ENCODE measurements around the gene PACS1. TPM values are rescaled to one million over a fixed set of nuclear protein-coding genes. Genes with fewer than 3 reads are reported as not detected.

Gene PACS1
- total RNA-seq, 1 donor from 2014 or later: 13.6 TPM

DNA sequence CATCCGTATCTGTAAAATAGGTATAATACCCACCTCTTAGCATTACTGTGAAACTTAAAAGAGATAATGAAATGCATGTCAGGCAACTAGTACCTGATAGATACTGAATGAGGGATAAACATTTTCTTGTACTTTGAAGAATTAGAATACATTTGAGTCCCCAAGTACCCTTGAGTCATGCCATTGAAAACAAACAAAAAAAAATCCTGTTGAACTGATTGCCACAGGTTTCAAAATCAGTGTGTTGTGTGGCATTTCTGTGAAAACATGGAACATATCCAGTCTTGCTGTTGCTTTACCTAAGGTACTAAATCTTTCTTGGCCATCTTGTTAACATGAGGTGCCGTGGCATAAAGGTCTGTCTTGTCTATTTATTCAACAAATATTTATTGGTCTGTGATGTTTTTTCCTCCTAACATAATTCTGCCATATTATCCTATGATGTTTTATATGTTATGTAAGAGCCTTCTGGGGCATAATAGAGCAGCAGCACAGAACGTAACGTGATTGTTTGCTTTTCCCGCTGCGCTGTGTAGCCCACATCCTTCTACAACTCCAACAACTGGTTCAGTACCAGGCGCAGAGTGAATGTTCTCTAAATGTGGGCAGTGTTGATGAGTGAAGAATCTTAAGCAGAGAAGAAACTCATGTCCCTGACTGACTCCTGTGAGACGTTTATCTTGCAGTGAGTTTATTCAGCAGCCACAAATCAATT lies 119.1 kb downstream of the PACS1 start:
- no peak overlapping the region for H3K4me3 ChIP-seq (ENCODE audit: low read length in 3 of 3)
- peaks cover 5 to 8% (median 6%) of the 10 kb centered on the region in 3 donors for H3K36me3 ChIP-seq (ENCODE audit: control insufficient read depth in 3 of 3, insufficient read depth in 3 of 3, low read length in 3 of 3)
- H3K9ac ChIP-seq (ENCODE audit: low read depth in 1 of 3, low read length in 3 of 3): no peak overlapping the region
- peaks cover 0 to 2% (median 0%) of the 10 kb centered on the region in 3 donors for H3K9me3 ChIP-seq (ENCODE audit: control insufficient read depth in 3 of 3, low read length in 3 of 3)
- no peaks in the 10 kb centered on the region for H3K27me3 ChIP-seq (ENCODE audit: control insufficient read depth in 3 of 3, insufficient read depth in 3 of 3, low read length in 3 of 3)
- no peaks in the 10 kb centered on the region for H3K4me1 ChIP-seq (ENCODE audit: control insufficient read depth in 3 of 3, insufficient read depth in 3 of 3, low read length in 3 of 3)
- H3K27ac ChIP-seq (ENCODE audit: low read depth, low read length): no peak overlapping the region

GRCh38 chr11:66190786-66191185 lies 120.7 kb downstream of the PACS1 start:
- Histone ChIP-seq H3K36me3 (ENCODE audit: control insufficient read depth in 3 of 3, insufficient read depth in 3 of 3, low read length in 3 of 3) (peaks cover 5 to 16% (median 6%) of the 10 kb centered on the region in 3 donors), H3K9ac (ENCODE audit: low read depth in 1 of 3, low read length in 3 of 3) (no peak overlapping the region), H3K4me3 (ENCODE audit: low read length in 3 of 3) (no peak overlapping the region), H3K27me3 (ENCODE audit: control insufficient read depth in 3 of 3, insufficient read depth in 3 of 3, low read length in 3 of 3) (no peaks in the 10 kb centered on the region), H3K4me1 (ENCODE audit: control insufficient read depth in 3 of 3, insufficient read depth in 3 of 3, low read length in 3 of 3) (no peaks in the 10 kb centered on the region), H3K27ac (ENCODE audit: low read depth, low read length) (no peak overlapping the region), H3K9me3 (ENCODE audit: control insufficient read depth in 3 of 3, low read length in 3 of 3) (peaks cover 0 to 2% (median 0%) of the 10 kb centered on the region in 3 donors)

DNA sequence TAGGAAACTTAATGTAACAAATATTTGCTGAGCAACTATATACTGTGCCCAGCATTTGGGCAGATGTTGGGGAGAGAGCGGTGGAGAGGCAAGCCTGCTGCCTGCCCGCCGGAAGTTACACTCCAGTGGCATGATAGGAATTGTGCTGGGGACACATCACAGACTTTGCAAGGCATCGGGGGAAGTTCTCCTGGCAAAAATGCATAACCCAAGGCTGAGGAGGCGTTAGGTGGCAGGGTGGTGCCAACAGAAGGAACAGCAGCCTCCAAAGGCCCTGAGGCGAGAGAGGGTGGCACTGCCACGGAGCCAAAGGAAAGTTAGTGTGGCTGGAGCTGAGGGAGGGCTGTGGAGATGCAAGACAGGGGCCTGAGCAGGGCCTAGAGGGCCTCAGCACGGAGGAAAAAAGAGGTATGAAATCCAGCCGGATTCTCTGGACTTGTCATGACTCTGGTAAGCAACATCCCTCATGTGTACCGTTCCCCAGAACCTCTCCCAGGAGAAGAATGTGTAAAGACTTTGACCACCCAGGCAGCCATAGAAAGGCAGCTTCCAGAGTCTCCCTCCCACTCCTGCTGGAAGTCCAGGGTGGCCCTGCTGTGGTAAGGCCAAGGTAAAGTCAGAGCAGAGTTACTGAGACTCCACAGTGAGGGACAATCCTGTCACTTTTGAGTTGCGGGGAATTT lies 122.2 kb downstream of the PACS1 start:
- Histone ChIP-seq H3K27ac (ENCODE audit: low read depth, low read length) (no peak overlapping the region), H3K9ac (ENCODE audit: low read depth in 1 of 3, low read length in 3 of 3) (no peak overlapping the region), H3K27me3 (ENCODE audit: control insufficient read depth in 3 of 3, insufficient read depth in 3 of 3, low read length in 3 of 3) (no peaks in the 10 kb centered on the region), H3K36me3 (ENCODE audit: control insufficient read depth in 3 of 3, insufficient read depth in 3 of 3, low read length in 3 of 3) (peaks cover 5 to 16% (median 6%) of the 10 kb centered on the region in 3 donors), H3K4me3 (ENCODE audit: low read length in 3 of 3) (no peak overlapping the region), H3K4me1 (ENCODE audit: control insufficient read depth in 3 of 3, insufficient read depth in 3 of 3, low read length in 3 of 3) (no peaks in the 10 kb centered on the region), H3K9me3 (ENCODE audit: control insufficient read depth in 3 of 3, low read length in 3 of 3) (peaks cover 0 to 2% (median 0%) of the 10 kb centered on the region in 3 donors)

DNA sequence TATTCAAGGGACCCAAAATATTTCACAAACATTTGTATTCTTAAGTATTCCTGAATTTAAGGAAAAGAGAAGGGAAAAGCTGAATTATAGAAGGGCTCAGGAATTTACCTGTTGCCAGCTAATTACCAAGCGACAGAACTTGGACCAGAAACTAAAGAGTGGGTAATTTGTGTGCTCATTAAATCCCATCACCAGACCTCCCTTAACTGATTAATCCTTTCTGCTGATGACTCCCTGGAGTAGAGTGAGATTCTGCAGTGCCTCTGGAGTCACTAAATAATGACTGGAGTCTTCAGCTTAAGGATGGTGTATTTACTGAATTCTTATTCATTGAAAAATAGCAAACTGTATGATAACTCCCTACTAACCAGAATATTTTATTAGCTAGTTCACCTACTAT lies 124.3 kb downstream of the PACS1 start:
- Histone ChIP-seq H3K4me1 (ENCODE audit: control insufficient read depth in 3 of 3, insufficient read depth in 3 of 3, low read length in 3 of 3) (no peaks in the 10 kb centered on the region), H3K4me3 (ENCODE audit: low read length in 3 of 3) (no peak overlapping the region), H3K36me3 (ENCODE audit: control insufficient read depth in 3 of 3, insufficient read depth in 3 of 3, low read length in 3 of 3) (peaks cover 5 to 16% (median 6%) of the 10 kb centered on the region in 3 donors), H3K9ac (ENCODE audit: low read depth in 1 of 3, low read length in 3 of 3) (no peak overlapping the region), H3K9me3 (ENCODE audit: control insufficient read depth in 3 of 3, low read length in 3 of 3) (peaks cover 0 to 2% (median 0%) of the 10 kb centered on the region in 3 donors), H3K27me3 (ENCODE audit: control insufficient read depth in 3 of 3, insufficient read depth in 3 of 3, low read length in 3 of 3) (no peaks in the 10 kb centered on the region), H3K27ac (ENCODE audit: low read depth, low read length) (no peak overlapping the region)

- Histone ChIP-seq H3K9ac (ENCODE audit: low read depth in 1 of 3, low read length in 3 of 3) (no peak overlapping the region), H3K4me3 (ENCODE audit: low read length in 3 of 3) (no peak overlapping the region), H3K9me3 (ENCODE audit: control insufficient read depth in 3 of 3, low read length in 3 of 3) (no peaks in the 10 kb centered on the region), H3K27me3 (ENCODE audit: control insufficient read depth in 3 of 3, insufficient read depth in 3 of 3, low read length in 3 of 3) (no peaks in the 10 kb centered on the region), H3K4me1 (ENCODE audit: control insufficient read depth in 3 of 3, insufficient read depth in 3 of 3, low read length in 3 of 3) (no peaks in the 10 kb centered on the region), H3K36me3 (ENCODE audit: control insufficient read depth in 3 of 3, insufficient read depth in 3 of 3, low read length in 3 of 3) (peaks cover 5 to 16% (median 6%) of the 10 kb centered on the region in 3 donors), H3K27ac (ENCODE audit: low read depth, low read length) (no peak overlapping the region)
Observed at GRCh38 chr11:66195867-66196266, 125.8 kb downstream of the PACS1 start.

DNA sequence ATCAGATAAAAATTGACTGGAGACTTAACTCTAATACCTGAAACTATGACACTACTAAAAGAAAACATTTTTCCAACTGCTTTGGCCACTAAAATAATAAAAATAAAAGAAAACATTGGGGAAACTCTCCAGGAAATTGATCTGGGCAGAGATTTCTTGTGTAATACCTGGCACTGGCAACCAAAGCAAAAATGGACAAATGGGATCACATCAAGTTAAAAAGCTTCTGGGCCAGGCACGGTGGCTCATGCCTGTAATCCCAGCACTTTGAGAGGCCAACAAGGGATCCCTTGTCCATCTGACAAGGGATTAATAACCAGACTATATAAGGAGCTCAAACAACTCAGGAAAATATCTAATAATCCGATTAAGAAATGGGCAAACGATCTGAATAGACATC lies 133.8 kb downstream of the PACS1 start:
- Histone ChIP-seq H3K27ac (ENCODE audit: low read depth, low read length) (no peak overlapping the region), H3K4me3 (ENCODE audit: low read length in 3 of 3) (no peak overlapping the region), H3K4me1 (ENCODE audit: control insufficient read depth in 3 of 3, insufficient read depth in 3 of 3, low read length in 3 of 3) (no peaks in the 10 kb centered on the region), H3K27me3 (ENCODE audit: control insufficient read depth in 3 of 3, insufficient read depth in 3 of 3, low read length in 3 of 3) (no peaks in the 10 kb centered on the region), H3K36me3 (ENCODE audit: control insufficient read depth in 3 of 3, insufficient read depth in 3 of 3, low read length in 3 of 3) (no peaks in the 10 kb centered on the region), H3K9ac (ENCODE audit: low read depth in 1 of 3, low read length in 3 of 3) (no peak overlapping the region), H3K9me3 (ENCODE audit: control insufficient read depth in 3 of 3, low read length in 3 of 3) (no peaks in the 10 kb centered on the region)

DNA sequence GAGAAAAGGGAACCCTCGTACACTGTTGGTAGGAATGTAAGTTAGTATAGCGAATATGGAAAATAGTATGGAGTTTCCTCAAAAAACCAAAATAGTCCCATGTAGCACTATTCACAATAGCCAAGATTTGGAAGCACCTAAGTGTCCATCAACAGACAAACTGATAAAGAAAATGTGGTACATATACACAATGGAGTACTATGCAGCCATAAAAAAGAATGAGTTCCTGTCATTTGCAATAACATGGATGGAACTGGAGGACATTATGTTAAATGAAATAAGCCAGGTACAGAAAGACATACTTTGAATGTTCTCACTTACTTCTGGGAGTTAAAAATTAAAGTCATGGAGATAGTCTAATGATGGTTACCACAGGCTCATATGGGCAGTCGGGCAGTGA lies 134.3 kb downstream of the PACS1 start:
- Histone ChIP-seq H3K4me1 (ENCODE audit: control insufficient read depth in 3 of 3, insufficient read depth in 3 of 3, low read length in 3 of 3) (no peaks in the 10 kb centered on the region), H3K4me3 (ENCODE audit: low read length in 3 of 3) (no peak overlapping the region), H3K9ac (ENCODE audit: low read depth in 1 of 3, low read length in 3 of 3) (no peak overlapping the region)

GRCh38 chr11:66207816-66208215 lies 137.7 kb downstream of the PACS1 start:
- no peak overlapping the region for H3K27ac ChIP-seq (ENCODE audit: low read depth, low read length)

More for the DNA sequence above, 134.3 kb downstream of the PACS1 start:
- no peaks in the 10 kb centered on the region for H3K27me3 ChIP-seq (ENCODE audit: control insufficient read depth in 3 of 3, insufficient read depth in 3 of 3, low read length in 3 of 3)
- H3K27ac ChIP-seq (ENCODE audit: low read depth, low read length): no peak overlapping the region
- H3K36me3 ChIP-seq (ENCODE audit: control insufficient read depth in 3 of 3, insufficient read depth in 3 of 3, low read length in 3 of 3): no peaks in the 10 kb centered on the region
- no peaks in the 10 kb centered on the region for H3K9me3 ChIP-seq (ENCODE audit: control insufficient read depth in 3 of 3, low read length in 3 of 3)

GRCh38 chr11:66211100-66211499 lies 141.0 kb downstream of the PACS1 start:
- Histone ChIP-seq H3K36me3 (ENCODE audit: control insufficient read depth in 3 of 3, insufficient read depth in 3 of 3, low read length in 3 of 3) (peaks cover 4 to 16% (median 8%) of the 10 kb centered on the region in 3 donors), H3K4me1 (ENCODE audit: control insufficient read depth in 3 of 3, insufficient read depth in 3 of 3, low read length in 3 of 3) (no peaks in the 10 kb centered on the region), H3K9ac (ENCODE audit: low read depth in 1 of 3, low read length in 3 of 3) (no peak overlapping the region), H3K27me3 (ENCODE audit: control insufficient read depth in 3 of 3, insufficient read depth in 3 of 3, low read length in 3 of 3) (no peaks in the 10 kb centered on the region), H3K27ac (ENCODE audit: low read depth, low read length) (no peak overlapping the region), H3K9me3 (ENCODE audit: control insufficient read depth in 3 of 3, low read length in 3 of 3) (no peaks in the 10 kb centered on the region), H3K4me3 (ENCODE audit: low read length in 3 of 3) (no peak overlapping the region)

More at GRCh38 chr11:66207816-66208215, 137.7 kb downstream of the PACS1 start:
- Histone ChIP-seq H3K4me3 (ENCODE audit: low read length in 3 of 3) (no peak overlapping the region), H3K9ac (ENCODE audit: low read depth in 1 of 3, low read length in 3 of 3) (no peak overlapping the region), H3K4me1 (ENCODE audit: control insufficient read depth in 3 of 3, insufficient read depth in 3 of 3, low read length in 3 of 3) (no peaks in the 10 kb centered on the region), H3K27me3 (ENCODE audit: control insufficient read depth in 3 of 3, insufficient read depth in 3 of 3, low read length in 3 of 3) (no peaks in the 10 kb centered on the region), H3K9me3 (ENCODE audit: control insufficient read depth in 3 of 3, low read length in 3 of 3) (no peaks in the 10 kb centered on the region), H3K36me3 (ENCODE audit: control insufficient read depth in 3 of 3, insufficient read depth in 3 of 3, low read length in 3 of 3) (peaks cover 2 to 9% (median 5%) of the 10 kb centered on the region in 3 donors)

GRCh38 chr11:66216911-66217310 lies 146.8 kb downstream of the PACS1 start:
- Histone ChIP-seq H3K27me3 (ENCODE audit: control insufficient read depth in 3 of 3, insufficient read depth in 3 of 3, low read length in 3 of 3) (no peaks in the 10 kb centered on the region), H3K9me3 (ENCODE audit: control insufficient read depth in 3 of 3, low read length in 3 of 3) (no peaks in the 10 kb centered on the region), H3K4me1 (ENCODE audit: control insufficient read depth in 3 of 3, insufficient read depth in 3 of 3, low read length in 3 of 3) (no peaks in the 10 kb centered on the region), H3K9ac (ENCODE audit: low read depth in 1 of 3, low read length in 3 of 3) (no peak overlapping the region), H3K36me3 (ENCODE audit: control insufficient read depth in 3 of 3, insufficient read depth in 3 of 3, low read length in 3 of 3) (peaks cover 29 to 48% (median 39%) of the 10 kb centered on the region in 3 donors), H3K27ac (ENCODE audit: low read depth, low read length) (no peak overlapping the region), H3K4me3 (ENCODE audit: low read length in 3 of 3) (no peak overlapping the region)
